GM20431 (cell line): ENCODE results near the gene MPV17L.
"Not testable (repeated sequence)": the region's sequence is repeated elsewhere in the genome, so short reads cannot be mapped to it uniquely, and the experiment has no call there.

ENCODE experiments used
- in situ Hi-C: fragments of 300-500 bp; cut with MseI, MboI; formaldehyde crosslinking; loops from one replicate; pipeline ENCODE4 v1.15.0; 2020; ENCODE audit warnings: low sequenced_read_pairs; ENCODE audit not compliant: unreplicated experiment

The MPV17L gene

DNA sequence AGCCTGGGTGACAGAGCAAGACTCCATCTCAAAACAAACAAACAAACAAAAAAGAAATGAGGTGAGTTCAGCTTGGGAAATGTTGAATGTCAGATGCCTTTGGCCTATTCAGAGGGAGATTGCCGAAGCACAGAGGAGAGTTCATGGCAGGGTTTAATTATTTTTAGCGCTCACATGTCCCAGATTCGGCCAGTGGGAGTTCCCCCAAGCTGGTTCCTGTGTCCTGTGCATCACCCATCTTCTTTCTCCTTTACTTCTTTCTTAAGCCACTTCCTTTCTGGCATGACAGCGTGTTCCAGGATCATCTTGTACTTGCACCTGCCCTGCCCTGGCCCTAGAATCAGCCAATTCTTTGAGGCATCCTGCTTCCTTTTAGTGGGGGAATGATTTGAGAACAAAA lies 9.2 kb downstream of the MPV17L start:
- in situ Hi-C loops = no loop called here

- in situ Hi-C loops = not testable (repeated sequence)
Measured at GRCh38 chr16:15407756-15408155, 12.2 kb downstream of the MPV17L start.

DNA sequence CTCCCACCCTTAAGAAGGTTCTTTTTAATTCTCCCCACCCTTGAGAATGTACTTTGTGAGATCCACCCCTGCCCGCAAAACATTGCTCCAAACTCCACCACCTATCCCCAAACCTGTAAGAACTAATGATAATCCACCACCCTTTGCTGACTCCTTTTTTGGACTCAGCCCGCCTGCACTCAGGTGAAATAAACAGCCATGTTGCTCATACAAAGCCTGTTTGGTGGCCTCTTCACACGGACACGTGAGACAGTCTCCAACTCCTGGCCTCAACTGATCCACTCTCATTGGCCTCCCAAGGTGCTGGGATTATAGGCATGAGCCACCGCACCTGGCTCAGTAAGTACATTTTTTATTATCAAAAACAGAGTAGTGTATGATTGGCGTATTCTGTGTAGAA lies 13.9 kb downstream of the MPV17L start:
- in situ Hi-C loops = not testable (repeated sequence)

DNA sequence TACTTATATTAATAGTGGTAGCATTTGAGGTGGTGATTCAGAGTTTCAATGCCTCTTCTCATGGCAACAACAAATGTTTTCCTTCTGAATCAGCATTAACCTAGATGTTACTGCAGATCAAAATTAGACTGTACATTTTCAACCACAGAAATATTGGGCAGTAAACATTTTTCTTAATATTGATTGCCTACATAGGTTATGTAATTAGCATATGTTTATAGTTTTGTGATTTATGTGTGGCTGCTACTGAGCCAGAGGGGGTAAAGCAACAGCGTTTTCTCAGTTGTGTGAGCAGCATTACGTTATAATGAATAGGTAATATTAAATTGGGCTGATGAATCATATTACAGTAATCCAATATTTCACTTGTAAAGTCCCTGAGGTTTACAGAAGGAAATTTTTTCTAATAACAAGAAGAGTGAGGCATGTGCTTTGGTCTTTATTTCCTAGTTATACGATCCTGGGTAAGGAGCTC lies 20.0 kb downstream of the MPV17L start:
- in situ Hi-C loops = no loop called here

GRCh38 chr16:15417197-15417596 lies 21.6 kb downstream of the MPV17L start:
- in situ Hi-C loops = no loop called here

- in situ Hi-C loops = no loop called here
Measured at GRCh38 chr16:15418206-15418605, 22.7 kb downstream of the MPV17L start.

DNA sequence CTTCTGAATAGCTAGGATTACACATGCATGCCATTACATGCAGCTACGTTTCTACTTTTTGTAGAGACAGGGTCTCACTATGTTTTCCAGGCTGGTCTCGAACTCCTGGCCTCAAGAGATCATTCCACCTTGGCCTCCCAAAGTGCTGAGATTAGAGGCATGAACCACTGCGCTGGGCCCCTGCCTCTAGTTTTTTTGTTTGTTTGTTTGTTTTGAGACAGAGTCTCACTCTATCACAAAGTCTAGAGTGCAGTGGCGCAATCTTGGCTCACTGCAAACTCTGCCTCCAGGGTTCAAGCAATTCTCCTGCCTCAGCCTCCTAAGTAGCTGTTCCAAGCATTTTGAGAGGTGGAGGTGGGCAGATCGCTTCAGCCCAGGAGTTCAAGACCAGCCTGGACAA lies 26.1 kb downstream of the MPV17L start:
- in situ Hi-C loops = not testable (repeated sequence)

- in situ Hi-C loops = no loop called here
Measured at GRCh38 chr16:15422222-15422621, 26.7 kb downstream of the MPV17L start.

DNA sequence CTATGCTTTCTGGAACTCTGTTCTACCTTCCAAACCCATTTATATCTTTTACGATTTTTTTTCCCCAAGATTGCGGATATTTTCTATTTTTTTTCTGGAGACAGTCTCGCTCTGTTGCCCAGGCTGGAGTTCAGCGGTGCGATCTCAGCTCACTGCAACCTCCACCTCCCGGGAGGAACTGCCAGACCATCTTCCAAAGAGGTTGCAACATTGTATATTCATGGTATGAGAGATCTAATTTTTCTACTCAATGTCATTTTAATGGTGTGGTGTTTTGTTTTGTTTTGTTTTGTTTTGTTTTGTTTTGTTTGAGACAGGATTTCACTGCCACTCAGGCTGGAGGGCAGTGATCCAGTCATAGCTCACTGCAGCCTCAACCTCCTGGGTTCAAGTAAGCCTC lies 30.3 kb downstream of the MPV17L start:
- in situ Hi-C loops = no loop called here

GRCh38 chr16:15426796-15427195 lies 31.2 kb downstream of the MPV17L start:
- in situ Hi-C loops = no loop called here

- in situ Hi-C loops = no loop called here
Measured at GRCh38 chr16:15427648-15428239, 32.2 kb downstream of the MPV17L start.

- in situ Hi-C loops = not testable (repeated sequence)
Measured at GRCh38 chr16:15430884-15431283, 35.3 kb downstream of the MPV17L start.

GRCh38 chr16:15434079-15434424 lies 38.5 kb downstream of the MPV17L start:
- in situ Hi-C loops = no loop called here

DNA sequence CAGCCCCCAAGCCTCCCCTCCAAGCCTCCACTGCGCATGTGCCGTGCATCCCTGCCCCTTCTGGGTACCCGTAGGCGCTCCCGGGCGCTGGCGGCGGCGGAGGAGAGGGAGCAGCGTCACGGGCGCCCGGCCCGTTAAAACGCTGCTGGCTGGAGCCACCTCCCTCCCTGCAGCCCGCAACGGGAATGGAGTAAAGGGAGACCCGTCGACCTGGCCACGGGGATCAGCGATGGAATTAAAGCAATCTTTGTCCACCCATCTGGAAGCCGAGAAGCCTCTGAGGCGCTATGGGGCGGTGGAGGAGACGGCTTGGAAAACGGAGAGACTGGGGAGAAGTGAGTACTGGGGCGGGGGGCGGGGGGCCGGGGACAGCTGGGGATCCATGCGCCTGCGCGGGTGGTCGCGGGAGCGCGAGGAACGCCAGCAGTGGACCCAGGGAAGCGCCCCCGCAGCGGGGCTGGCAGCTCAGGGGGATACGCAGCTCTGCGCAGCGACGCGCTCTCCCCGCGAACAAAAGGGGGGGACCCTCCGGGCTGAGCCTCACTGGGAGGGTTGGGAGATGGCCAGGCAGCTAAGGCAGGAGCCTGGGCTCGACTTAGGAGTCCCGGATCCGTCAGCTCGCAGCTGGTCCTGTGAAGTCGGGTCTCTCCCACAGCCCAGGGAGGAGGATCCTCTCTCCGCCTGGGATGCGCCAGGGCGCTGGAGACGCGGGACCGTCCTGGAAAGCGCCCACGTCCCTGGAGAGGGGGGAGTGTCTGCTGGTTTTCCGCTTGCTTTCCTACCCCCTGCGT lies 39.1 kb downstream of the MPV17L start, which contains the start of gene BMERB1:
Gene BMERB1 (plus strand): TSS at position 164 of the 791 bp plus-strand sequence. CDS start 66 bp downstream, at position 230.
- in situ Hi-C loops = no loop called here

DNA sequence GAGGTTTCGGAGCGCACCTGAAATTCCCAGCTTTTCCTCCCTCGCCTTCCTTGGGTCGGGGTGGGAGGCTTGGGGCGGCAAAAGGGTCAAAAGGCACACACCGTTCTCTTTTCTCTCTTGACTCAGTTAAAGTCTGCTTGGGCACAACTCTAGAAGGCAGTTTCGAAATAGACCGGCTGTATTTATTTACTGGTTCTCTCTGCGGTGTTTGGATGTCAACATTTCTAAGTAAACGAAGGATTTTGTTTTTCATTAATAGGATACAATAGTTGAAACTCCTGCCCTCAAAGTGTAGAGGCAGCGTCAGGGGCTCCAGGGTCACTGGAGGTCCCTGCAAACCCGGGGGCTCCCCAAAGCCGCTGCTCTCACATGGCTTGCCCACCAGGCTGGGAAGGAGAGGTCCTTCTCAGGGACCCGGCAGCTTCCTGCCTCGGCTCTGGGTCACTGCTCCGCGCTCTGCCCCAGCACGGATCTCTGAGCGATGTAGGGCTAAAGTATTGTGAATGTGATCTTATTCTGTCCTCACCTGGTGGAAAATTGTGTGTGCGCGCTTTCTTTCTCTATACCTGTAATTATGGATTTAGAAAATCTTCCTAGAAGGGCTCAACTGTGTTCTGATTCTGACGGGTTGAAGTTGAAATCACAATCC lies 39.8 kb downstream of the MPV17L start:
- in situ Hi-C loops = no loop called here

DNA sequence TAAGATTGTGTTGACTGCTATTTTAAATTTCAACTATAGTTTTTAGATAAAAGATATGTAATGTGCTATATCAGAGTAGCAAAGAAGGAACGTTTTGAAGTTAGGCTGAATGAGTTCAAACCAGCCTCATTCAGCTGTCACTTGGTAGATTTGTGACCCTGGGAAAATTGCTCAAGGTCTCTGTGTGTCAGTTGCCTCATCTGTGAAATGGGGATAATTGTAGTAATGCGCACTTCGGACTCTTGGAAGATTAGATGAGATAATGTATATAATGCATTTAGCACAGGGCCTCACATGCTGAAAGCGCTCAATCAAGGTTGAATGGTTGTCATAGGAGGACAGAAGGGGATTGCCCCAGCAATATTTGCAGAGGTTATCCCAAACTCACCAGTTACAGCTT lies 43.5 kb downstream of the MPV17L start:
- in situ Hi-C loops = no loop called here

DNA sequence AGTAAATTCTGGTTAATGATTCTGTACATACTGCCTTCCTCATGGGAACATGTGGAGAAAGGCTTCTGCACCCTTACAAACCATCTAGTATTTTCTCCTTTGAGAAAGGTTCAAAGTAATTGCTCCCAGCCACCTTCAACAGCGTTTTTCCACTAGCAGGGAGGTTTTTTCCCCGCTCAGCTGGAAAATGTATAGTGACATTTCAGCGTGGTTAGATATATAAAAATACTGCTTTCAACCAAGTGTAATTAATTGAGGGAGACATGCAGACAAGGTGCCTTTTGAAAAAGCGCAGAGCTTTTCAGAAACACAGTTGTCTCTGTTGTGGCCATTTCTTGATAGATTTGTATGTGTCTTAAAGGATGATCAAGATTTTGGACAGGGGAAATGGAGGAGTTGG lies 44.0 kb downstream of the MPV17L start:
- in situ Hi-C loops = no loop called here

DNA sequence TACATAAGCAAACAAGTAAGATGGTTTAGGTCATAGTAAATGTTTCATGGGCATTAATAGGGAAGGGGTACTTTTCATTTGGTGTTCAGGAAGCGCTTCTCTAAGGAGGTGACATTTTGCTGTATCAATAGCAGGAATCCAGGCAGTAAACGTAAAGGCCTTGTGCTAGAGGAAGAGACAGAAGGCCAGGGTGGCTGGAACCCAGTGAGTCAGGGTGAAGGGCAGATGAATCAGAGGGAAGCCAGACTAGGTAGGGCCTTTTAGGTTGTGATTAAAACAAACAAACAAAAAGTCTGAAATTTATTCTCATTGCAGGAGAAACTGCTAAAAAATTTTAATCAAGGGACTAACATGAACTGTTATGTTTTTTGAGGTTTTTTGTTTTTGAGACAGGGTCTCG lies 45.3 kb downstream of the MPV17L start:
- in situ Hi-C loops = no loop called here

GRCh38 chr16:15442140-15442539 lies 46.6 kb downstream of the MPV17L start:
- in situ Hi-C loops = not testable (repeated sequence)

GRCh38 chr16:15443753-15444152 lies 48.2 kb downstream of the MPV17L start:
- in situ Hi-C loops = no loop called here

GRCh38 chr16:15444264-15444663 lies 48.7 kb downstream of the MPV17L start:
- in situ Hi-C loops = no loop called here
